ENCODE measurements around the gene QRFP. TPM values are rescaled to one million over a fixed set of nuclear protein-coding genes. Genes with fewer than 3 reads are reported as not detected.

The QRFP gene
- total and polyA plus RNA-seq, 8 donors: 0.16 to 0.70 (median 0.47) TPM; not detected in 1

- H3K9me3 ChIP-seq: no peaks in the 10 kb centered on the region
- no peak for DNase-seq
- peak overlapping the region in 1 of 2 donors; percentile 42 for H3K4me3 ChIP-seq
- ATAC-seq: no peak
- no peaks in the 10 kb centered on the region for H3K36me3 ChIP-seq
- H3K4me1 ChIP-seq: peaks cover 4 to 37% of the 10 kb centered on the region in 2 donors
- no peak overlapping the region for H3K27ac ChIP-seq
- no peak for TF ChIP-seq CTCF (IDR thresholded peaks at IDR 0.05)
- intact Hi-C loops (cut with DNase I): no loop called here
- peaks cover 49 to 100% of the 10 kb centered on the region in 2 donors for H3K27me3 ChIP-seq
Measured at GRCh38 chr9:130937146-130938076, 40.8 kb upstream of the QRFP start.

DNA sequence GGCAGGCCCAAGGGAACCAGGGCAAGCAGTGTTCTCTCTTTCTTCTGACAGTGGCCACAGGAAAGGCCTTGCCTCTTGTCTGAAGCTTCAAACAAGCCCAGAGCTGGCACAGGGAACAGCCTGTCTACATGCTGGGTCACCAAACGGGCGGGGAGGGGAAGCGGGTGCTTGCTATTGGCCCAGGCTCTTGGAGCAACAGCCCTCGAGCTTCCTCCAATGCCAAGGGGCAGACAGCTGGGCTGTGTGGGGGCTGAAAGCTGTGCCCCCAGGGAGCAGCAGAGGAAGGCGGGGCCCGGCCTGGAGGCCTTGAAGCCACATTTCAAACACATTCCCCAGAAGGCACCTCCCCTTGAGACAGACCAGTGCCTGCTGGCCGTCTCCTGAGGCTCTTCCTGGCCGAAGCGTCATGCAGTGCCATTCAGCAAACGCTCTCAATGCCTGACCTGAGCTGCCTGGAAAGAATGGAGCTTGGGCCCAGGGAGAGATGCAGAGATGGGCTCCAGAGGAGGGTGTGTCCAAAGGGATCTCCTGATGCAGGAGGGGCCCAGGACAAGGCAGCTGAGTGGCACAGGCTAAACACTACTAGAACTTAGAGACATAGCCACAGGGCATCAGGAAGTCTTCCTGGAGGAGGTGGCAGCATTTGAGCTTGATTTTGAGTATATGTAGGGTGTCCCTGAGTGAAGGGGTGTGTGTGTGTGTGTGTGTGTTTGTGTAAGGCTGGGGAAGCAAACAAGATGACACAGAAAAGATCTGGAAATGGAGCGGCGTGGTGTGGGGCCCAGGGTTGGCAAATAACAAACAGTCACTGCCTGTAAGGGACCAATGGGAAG is 39.9 kb upstream of the QRFP start:
- Histone ChIP-seq H3K36me3 (no peaks in the 10 kb centered on the region), H3K4me3 (no peak overlapping the region), H3K4me1 (peaks cover 4 to 37% of the 10 kb centered on the region in 2 donors), H3K27ac (no peak overlapping the region), H3K27me3 (peaks cover 51 to 100% of the 10 kb centered on the region in 2 donors), H3K9me3 (no peaks in the 10 kb centered on the region)
- intact Hi-C loops (cut with DNase I): no loop called here
- DNase-seq (peak in 1 of 4 donors; percentile 79), ATAC-seq (peak; percentile 8)
- TF ChIP-seq CTCF (IDR thresholded peaks at IDR 0.05): no peak

DNA sequence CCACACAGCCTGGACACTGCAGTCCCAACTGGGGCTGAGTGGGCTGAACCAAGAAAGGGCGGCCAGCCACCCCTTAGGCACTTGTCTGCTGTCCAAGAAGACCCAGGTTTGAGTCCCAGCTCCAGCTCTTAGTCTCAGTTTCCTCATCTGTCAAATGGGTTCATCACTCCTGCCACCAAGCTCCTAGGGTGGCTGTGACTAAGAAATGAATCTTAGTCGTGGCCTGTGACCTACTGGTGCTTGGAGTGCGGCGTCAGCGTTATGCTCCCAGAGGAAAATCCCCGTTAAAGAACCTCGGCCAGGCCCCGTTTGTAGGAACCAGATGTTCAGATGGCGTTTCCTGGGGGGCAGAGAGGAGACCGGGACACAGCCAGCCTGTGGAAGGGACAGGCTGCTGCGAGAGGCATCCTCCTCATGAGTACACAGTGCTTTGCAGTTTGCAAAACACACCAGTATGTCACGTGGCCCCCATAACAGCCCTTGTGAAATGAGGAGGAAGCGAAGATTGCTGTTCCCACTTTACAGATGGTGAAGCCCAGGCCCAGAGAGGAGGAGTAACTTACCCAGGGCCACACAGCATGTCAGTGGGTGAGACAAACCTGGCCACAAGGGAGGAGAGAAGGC is 39.1 kb upstream of the QRFP start:
- Histone ChIP-seq H3K36me3 (no peaks in the 10 kb centered on the region), H3K9me3 (no peaks in the 10 kb centered on the region), H3K27me3 (peaks cover 49 to 100% of the 10 kb centered on the region in 2 donors), H3K4me3 (no peak overlapping the region), H3K27ac (no peak overlapping the region), H3K4me1 (peaks cover 4 to 34% of the 10 kb centered on the region in 2 donors)
- ATAC-seq (peak; percentile 5), DNase-seq (peak in 1 of 4 donors; percentile 21)
- no peak for TF ChIP-seq CTCF (IDR thresholded peaks at IDR 0.05)
- intact Hi-C loops (cut with DNase I): no loop called here

GRCh38 chr9:130934702-130935647 is 38.4 kb upstream of the QRFP start:
- ATAC-seq: no peak
- H3K4me3 ChIP-seq: no peak overlapping the region
- DNase-seq: peak in 1 of 4 donors; percentile 42
- peaks cover 4 to 26% of the 10 kb centered on the region in 2 donors for H3K4me1 ChIP-seq
- TF ChIP-seq CTCF (IDR thresholded peaks at IDR 0.05): no peak
- H3K27me3 ChIP-seq: peaks cover 41 to 99% of the 10 kb centered on the region in 2 donors
- no peak overlapping the region for H3K27ac ChIP-seq
- intact Hi-C loops (cut with DNase I): no loop called here
- no peaks in the 10 kb centered on the region for H3K36me3 ChIP-seq
- H3K9me3 ChIP-seq: no peaks in the 10 kb centered on the region
